HuH-7.5 (cell line): Measurements from ENCODE around the gene MYRF.
A peak's percentile ranks its signal among the peaks of the same experiment; 100 is the strongest.

Source experiments
- DNase-seq: peaks from one replicate; pipeline ENCODE4 v3.0.0; 2011; ENCODE audit warnings: low spot score

The MYRF gene

DNA sequence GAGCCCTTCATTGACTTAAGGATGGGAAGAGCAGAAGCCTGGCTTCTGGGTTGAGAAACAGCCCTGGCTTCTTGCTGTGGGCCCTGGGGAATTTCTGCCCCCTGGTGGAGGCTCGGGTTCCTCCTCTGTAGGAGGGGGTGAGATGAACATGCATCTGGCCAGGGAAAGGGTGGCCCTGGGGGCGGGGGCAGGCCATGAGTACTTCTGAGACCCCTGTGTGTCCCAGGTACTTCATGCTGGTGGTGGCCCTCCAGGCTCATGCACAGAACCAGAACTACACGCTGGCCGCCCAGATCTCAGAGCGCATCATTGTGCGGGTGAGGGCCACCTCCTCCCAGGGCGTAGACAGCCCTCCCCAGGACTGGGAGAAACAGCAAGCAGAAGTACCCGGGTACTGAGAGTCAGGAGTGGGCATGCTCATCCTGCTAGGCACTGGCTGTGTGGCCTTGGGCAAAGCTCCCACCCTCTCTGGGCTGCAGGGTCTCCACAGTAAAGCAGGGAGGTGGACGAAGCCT, 24.2 kb downstream of the MYRF start:
- peak; percentile 100 for DNase-seq

- DNase-seq: no peak
These were observed 25.0 kb downstream of the MYRF start for GRCh38 chr11:61777234-61778090.

- no peak for DNase-seq
These were observed 26.0 kb downstream of the MYRF start for GRCh38 chr11:61778357-61778886.

- DNase-seq: no peak
These were observed 26.6 kb downstream of the MYRF start for GRCh38 chr11:61778920-61779650.

DNA sequence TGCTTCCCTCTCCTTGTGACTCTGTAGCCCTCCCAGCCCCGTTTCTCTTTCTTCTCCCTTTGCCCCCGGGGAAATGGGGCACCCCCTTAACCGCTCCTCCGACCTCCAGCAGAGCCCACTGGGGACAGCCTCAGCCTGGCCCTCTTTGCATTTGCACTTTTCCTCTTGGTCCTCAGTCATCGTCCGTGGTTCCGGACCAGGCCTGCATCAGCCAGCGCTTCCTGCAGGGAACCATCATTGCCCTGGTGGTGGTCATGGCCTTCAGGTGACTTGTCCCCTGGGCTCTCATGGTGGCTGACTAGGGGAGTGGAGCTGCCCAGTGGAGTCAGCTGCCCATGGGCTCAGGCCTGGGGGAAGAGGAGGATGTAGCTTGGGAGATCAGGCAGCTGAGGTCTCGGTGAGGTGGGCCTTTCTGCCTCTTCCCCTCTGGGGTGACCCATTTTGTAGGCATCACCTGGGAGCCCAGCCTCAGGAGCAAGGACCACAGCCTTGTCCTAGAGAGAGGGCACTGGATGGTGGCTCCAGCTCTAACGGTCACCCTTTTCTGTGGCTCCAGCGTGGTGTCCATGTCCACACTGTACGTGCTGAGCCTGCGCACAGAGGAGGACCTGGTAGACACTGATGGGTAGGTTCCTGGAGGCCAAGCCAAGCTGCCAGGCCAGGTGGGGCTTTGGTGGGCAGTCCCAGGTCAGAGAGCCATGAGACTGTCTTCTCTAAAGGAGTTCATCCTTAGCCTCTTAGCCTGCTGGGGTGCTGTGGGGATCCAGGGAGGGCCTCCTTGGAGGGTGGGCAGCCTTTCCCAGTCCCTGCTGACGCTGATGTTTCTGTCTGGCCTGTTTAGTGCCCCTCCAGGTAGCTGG, 27.5 kb downstream of the MYRF start:
- peak; percentile 30 for DNase-seq

GRCh38 chr11:61780581-61781162, 28.2 kb downstream of the MYRF start:
- peak; percentile 22 for DNase-seq

- DNase-seq: no peak
These were observed 29.1 kb downstream of the MYRF start for GRCh38 chr11:61781585-61781984.

GRCh38 chr11:61782299-61782698, 29.9 kb downstream of the MYRF start:
- DNase-seq: peak; percentile 31

DNA sequence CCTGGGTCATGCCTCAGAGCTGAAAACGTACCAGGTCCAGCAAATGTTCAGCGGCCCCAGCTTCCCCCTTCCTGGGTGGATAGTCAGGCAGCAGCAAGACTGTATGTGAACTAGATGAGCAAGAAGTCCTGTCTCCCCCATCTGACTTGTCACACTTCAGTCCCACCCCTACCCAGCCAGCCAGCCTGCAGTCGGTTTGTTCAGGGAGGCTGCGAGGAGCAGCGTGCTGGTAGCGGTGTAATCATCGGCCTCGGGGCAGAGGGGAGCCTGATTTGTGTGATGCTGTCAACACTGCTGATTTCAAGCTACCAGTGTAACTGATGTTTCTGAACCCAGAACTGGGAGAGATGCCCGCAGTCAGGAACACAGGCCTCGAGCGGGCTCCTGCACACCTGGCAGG, 30.4 kb downstream of the MYRF start:
- no peak for DNase-seq

GRCh38 chr11:61783717-61784505, 31.5 kb downstream of the MYRF start:
- DNase-seq: peak; percentile 32

- DNase-seq: no peak
These were observed 32.0 kb downstream of the MYRF start for GRCh38 chr11:61784506-61784805.

DNA sequence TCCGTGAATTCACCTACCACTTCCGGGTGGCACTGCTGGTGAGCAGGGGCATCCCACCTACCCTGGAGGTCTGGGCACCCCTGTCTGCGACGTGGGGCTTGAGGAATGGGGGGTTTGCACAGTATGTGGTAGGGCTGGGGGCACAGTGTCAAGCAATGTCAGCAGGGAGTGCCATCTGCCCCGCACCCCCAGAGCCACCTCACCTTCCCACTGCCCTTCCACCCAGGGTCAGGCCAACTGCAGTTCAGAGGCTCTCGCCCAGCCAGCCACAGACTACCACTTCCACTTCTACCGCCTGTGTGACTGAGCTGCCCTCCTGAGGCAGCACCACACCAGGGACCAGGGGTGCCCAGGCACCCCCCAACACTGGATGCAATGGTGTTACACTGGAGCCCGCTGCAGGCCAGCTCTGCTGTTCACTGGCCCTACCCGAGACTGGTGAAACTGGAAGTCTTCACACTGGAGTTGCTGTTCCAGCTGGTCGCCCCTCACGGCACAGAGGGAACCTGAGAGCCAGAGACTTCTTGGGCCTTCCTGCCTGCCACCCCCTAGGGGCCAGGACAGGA, 33.5 kb downstream of the MYRF start:
- DNase-seq: no peak

- DNase-seq: peak; percentile 89
These were observed 35.6 kb downstream of the MYRF start for GRCh38 chr11:61787928-61788491.

GRCh38 chr11:61791737-61792309, 39.4 kb downstream of the MYRF start:
- DNase-seq: peak; percentile 90

DNA sequence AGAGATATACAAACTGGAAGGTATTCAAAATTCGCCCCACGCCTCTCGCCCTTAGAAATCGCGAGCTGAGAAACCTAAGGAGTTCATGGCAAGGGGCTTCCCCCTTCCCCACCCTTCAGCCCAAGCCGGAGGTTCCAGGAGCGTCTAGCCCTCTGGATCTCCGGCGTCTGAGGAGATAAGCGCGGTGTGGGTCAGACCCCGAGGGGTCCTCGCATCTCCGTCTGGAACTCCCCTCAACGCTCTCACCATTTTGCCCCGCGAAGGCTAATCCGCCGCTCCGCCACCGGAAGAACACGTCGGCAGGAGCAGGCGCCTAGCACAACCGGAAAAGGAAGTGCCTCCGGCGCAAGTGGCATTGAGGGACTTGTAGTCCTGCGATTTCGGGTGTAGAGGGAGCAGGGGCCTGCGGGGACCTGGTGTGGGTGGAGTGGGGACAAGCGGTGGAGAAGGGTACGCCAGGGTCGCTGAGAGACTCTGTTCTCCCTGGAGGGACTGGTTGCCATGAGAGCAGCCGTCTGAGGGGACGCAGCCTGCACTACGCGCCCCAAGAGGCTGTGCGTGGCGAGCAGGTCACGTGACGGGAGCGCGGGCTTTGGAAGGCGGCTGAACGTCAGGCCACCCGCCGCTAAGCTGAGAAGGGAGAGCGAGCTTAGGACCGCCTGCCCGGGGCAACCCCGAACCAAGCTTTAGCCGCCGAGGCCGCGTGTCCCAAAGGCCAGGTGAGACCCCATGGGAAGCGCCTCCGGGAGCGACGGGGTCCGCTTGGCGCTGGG, 40.1 kb downstream of the MYRF start, which contains the start of the genes FEN1 and TMEM258:
FEN1 (plus strand) TSS at position 602 of the 773 bp plus-strand sequence. CDS start 2,451 bp downstream, outside the sequence.
TMEM258 (minus strand) TSS at position 290 of the 773 bp plus-strand sequence; CDS start at position 249, 41 bp downstream.
- peak; percentile 98 for DNase-seq

DNA sequence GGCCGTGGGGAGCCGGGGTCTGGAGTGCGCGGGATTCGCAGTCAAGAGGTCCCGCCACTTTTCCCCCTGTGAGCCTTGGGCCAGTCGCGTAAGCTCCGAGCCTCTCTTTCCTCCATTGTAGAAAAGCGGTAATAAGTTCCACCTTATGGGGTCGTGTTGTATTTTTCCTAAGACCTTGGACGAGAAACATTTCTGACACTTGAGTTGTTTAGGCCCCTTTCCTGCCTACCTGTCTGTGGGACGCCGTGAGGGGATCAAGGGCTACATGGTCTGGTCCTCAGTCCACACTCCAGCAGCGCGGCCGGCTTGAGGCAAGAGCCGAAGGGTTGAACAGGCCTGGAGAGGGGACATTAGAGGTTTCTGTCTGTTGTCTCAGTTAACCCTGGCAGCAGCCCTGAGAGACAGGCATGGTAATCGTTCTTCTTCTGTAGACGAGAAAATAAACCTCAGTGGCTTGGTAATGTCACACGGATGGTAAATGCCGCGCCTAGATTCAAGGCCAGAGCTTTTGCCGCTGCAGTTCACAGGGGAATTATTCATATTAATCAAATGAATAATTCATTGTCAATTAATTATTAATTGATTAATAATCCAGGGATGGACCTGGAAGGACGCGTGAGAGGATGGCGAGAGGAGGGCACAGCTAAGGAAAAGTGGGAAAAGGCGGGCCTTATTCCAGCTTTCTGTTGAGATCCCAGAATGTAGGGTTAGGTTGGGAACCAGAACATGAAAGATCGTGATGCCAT, 40.8 kb downstream of the MYRF start:
- DNase-seq: no peak

DNA sequence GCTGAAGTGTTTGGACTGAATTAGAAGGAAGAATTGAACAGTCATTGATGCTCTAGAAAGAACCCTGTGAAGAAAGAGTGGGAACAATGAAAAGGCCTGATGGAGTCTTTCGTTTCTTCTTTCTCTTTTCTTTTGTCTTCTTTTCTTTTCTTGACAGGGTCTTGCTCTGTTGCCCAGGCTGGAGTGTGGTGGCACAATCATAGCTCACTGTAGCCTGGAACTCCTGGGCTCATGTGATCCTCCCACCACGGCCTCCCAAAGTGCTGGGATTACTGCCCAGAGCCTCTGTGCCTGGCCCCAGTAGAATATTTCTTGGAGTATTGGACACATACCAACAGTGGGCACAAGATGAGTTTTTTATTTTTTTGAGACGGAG, 41.4 kb downstream of the MYRF start:
- no peak for DNase-seq

GRCh38 chr11:61794579-61794978, 42.1 kb downstream of the MYRF start:
- DNase-seq: no peak
